Endothelial cell of umbilical vein (primary cell): ENCODE measurements around the gene CAPN8. TPM values are rescaled to one million over a fixed set of nuclear protein-coding genes. Genes with fewer than 3 reads are reported as not detected.

Source experiments
- BruUV-seq: library from RNA; stranded (reverse); fragments of 400-500 nt; replicated peaks from 2 replicates; lab custom pipeline; 2021; lab: Mats Ljungman, UMichigan
- CTCF ChIA-PET: fragments of 300-600, 350-600 bp; sonication (Branson Sonifier 250); formaldehyde crosslinking; loops from one replicate; lab custom pipeline; 2021; ENCODE audit warnings: antibody characterized with exemption, inconsistent platforms; lab: Charles Lee
- POLR2A ChIA-PET: fragments of 300-600, 350-600 bp; sonication (Branson Sonifier 250); formaldehyde crosslinking; loops from one replicate; lab custom pipeline; 2021; ENCODE audit warnings: antibody characterized with exemption, inconsistent platforms; lab: Charles Lee
- DNase-seq: peaks from one replicate; pipeline ENCODE4 v3.0.0-alpha.2; 2011; ENCODE audit warnings: low read depth, low spot score
- FAIRE-seq: peaks from 2 replicates; lab custom pipeline; 2011; peaks lifted over from hg19 to GRCh38; lab: Jason Lieb, UNC
- H2AFZ ChIP-seq: 2 replicates; pipeline ENCODE4 v1.6.0; 2012; ENCODE audit warnings: low read depth, low read length, control low read depth, inconsistent platforms
- H3K27ac ChIP-seq: 2 replicates; pipeline ENCODE4 v1.5.1; 2011; ENCODE audit warnings: low read depth, mild to moderate bottlenecking, control low read depth, low read length, moderate library complexity; ENCODE audit not compliant: insufficient read depth
- H3K27me3 ChIP-seq, 2 experiments: 2 replicates each; pipeline versions ENCODE4 v1.6.0 to v1.6.1; 2011; ENCODE audit warnings: low read length in 2 of 2, mixed read lengths in 1 of 2; ENCODE audit not compliant: control insufficient read depth in 2 of 2, insufficient read depth in 2 of 2
- H3K36me3 ChIP-seq, 2 experiments: 2 replicates in 1 of 2; 3 replicates in 1 of 2; pipeline ENCODE4 v1.5.1; 2011; ENCODE audit warnings: low read length in 2 of 2, mild to moderate bottlenecking in 1 of 2, moderate library complexity in 1 of 2; ENCODE audit not compliant: control insufficient read depth in 2 of 2, insufficient read depth in 2 of 2; ENCODE audit errors: extremely low read depth in 1 of 2
- H3K4me1 ChIP-seq: 3 replicates; pipeline ENCODE4 v1.5.1; 2011; ENCODE audit warnings: mild to moderate bottlenecking, low read length; ENCODE audit not compliant: control insufficient read depth, insufficient read depth; ENCODE audit errors: extremely low read depth
- H3K4me2 ChIP-seq: 2 replicates; pipeline ENCODE4 v1.6.1; 2011; ENCODE audit warnings: low read length, control low read depth, mixed read lengths; ENCODE audit not compliant: insufficient read depth
- H3K4me3 ChIP-seq, 3 experiments: fragments of 200-600 bp in 1 of 3; sonication (generic), shearing (Covaris generic) in 1 of 3; replicated peaks in 1 of 3; 2 replicates each; pipeline ENCODE4 v1.5.1; 2011 to 2016; ENCODE audit warnings: control low read depth in 3 of 3, low read length in 3 of 3, mild to moderate bottlenecking in 2 of 3, inconsistent platforms in 1 of 3, low read depth in 1 of 3, moderate library complexity in 1 of 3; ENCODE audit not compliant: insufficient read depth in 1 of 3
- H3K79me2 ChIP-seq: 2 replicates; pipeline ENCODE4 v1.6.0; 2012; ENCODE audit warnings: low read length, inconsistent platforms; ENCODE audit not compliant: control insufficient read depth, insufficient read depth
- H3K9ac ChIP-seq: replicated peaks from 2 replicates; pipeline ENCODE3; 2011; ENCODE audit warnings: low read length, control low read depth; ENCODE audit not compliant: insufficient read depth; ENCODE audit errors: extremely low read depth
- H3K9me1 ChIP-seq: replicated peaks from 3 replicates; pipeline ENCODE4 v1.6.0; 2011; ENCODE audit warnings: mild to moderate bottlenecking, low read length; ENCODE audit not compliant: control insufficient read depth, insufficient read depth; ENCODE audit errors: extremely low read depth
- H3K9me3 ChIP-seq: replicated peaks from 2 replicates; pipeline ENCODE4 v1.5.1; 2012; ENCODE audit warnings: low read length, inconsistent platforms; ENCODE audit not compliant: control insufficient read depth, insufficient read depth
- H4K20me1 ChIP-seq: replicated peaks from 2 replicates; pipeline ENCODE3; 2011; ENCODE audit warnings: mild to moderate bottlenecking, low read length; ENCODE audit not compliant: control insufficient read depth, insufficient read depth; ENCODE audit errors: extremely low read depth
- FOS ChIP-seq: IDR thresholded peaks from 2 replicates; pipeline ENCODE4 v1.6.1; 2011; ENCODE audit warnings: mild to moderate bottlenecking, low read length, moderate library complexity, borderline replicate concordance; ENCODE audit not compliant: insufficient read depth
- GATA2 ChIP-seq: IDR thresholded peaks from 2 replicates; pipeline ENCODE4 v1.7.0; 2011; ENCODE audit warnings: low read depth, mild to moderate bottlenecking, moderate library complexity, mixed read lengths, low read length; ENCODE audit not compliant: insufficient read length, insufficient read depth
- JUN ChIP-seq: IDR thresholded peaks from 2 replicates; pipeline ENCODE4 v1.6.1; 2011; ENCODE audit warnings: borderline replicate concordance, low read depth; ENCODE audit not compliant: insufficient read length, insufficient read depth
- MYC ChIP-seq: IDR thresholded peaks from one replicate; pipeline ENCODE4 v1.6.1; 2011; ENCODE audit warnings: mild to moderate bottlenecking, low read depth, low read length
- POLR2A ChIP-seq: IDR thresholded peaks from 2 replicates; pipeline ENCODE4 v1.6.1; 2012; ENCODE audit warnings: low read depth, mild to moderate bottlenecking, control low read depth, low read length
- POLR2AphosphoS5 ChIP-seq: IDR thresholded peaks from 2 replicates; pipeline ENCODE4 v1.6.1; 2012; ENCODE audit warnings: low read depth, mild to moderate bottlenecking, control low read depth, low read length, moderate library complexity; ENCODE audit not compliant: insufficient read depth
- dilution Hi-C: fragments of 300-500 bp; cut with MboI; formaldehyde crosslinking; loops from one replicate; pipeline ENCODE4 v1.15.0; 2019; ENCODE audit warnings: low sequenced_read_pairs; ENCODE audit not compliant: extremely low pct_ligation_motif_present
- intact Hi-C: fragments of 100-400 bp; cut with micrococcal nuclease; formaldehyde crosslinking; loops from one replicate; pipeline ENCODE4 v1.10.0; 2022
- polyA plus RNA-seq, 4 experiments: library from polyadenylated mRNA; depleted of rRNA in 3 of 4; stranded (reverse) in 3 of 4; unstranded in 1 of 4; fragments of >200 nt; gene quantifications; 2 replicates each; pipeline versions ENCODE4 v1.2.1 to v1.2.3, GENCODE V29; 2011 to 2012; ENCODE audit warnings: missing spikeins in 1 of 4
- total RNA-seq: library from RNA; stranded (reverse); gene quantifications from 2 replicates; pipeline ENCODE4 v1.2.3, GENCODE V29; 2021
- TF ChIP-seq, protein P1 (sequence below), 2 donors: IDR thresholded peaks; 1 replicate in 1 of 2; 2 replicates in 1 of 2; pipeline ENCODE4 v1.5.1; 2011; ENCODE audit warnings: low read length in 2 of 2, mild to moderate bottlenecking in 2 of 2, moderate library complexity in 2 of 2, control low read depth in 1 of 2, inconsistent platforms in 1 of 2, low read depth in 1 of 2; ENCODE audit not compliant: insufficient read depth in 1 of 2; ENCODE audit errors: extremely low read depth in 1 of 2
- TF ChIP-seq, protein P2 (sequence below): IDR thresholded peaks from 2 replicates; pipeline ENCODE4 v1.6.1; 2011; ENCODE audit not compliant: insufficient read depth, insufficient read length

CAPN8 gene
- total and polyA plus RNA-seq, 2 donors (not counting 3 experiments of a cell fraction or from before 2014, with no cell fraction given): not detected

DNA sequence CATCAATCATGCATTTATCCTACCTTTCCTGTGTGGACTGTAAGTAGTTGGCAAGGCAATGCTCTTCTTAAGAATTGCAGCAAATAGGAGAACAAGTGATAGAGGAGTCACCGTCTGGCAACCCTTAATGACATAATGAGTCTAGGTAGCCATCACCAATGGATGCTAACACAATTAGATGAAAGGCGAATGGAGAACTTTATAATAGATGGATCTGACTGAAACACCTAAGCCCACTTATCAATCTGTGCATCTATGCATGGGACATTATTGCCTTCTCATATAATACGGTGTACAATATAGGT, 18.9 kb upstream of the CAPN8 start:
- Histone ChIP-seq H3K9ac (no peak overlapping the region), H3K27me3 (peaks cover 9 to 24% of the 10 kb centered on the region in 2 experiments), H2AFZ (no peak overlapping the region), H3K79me2 (no peaks in the 10 kb centered on the region), H3K27ac (no peak overlapping the region), H3K4me1 (no peaks in the 10 kb centered on the region), H3K4me2 (no peak overlapping the region), H3K4me3 (no peak overlapping the region), H4K20me1 (no peaks in the 10 kb centered on the region), H3K9me1 (no peaks in the 10 kb centered on the region), H3K9me3 (no peaks in the 10 kb centered on the region), H3K36me3 (no peaks in the 10 kb centered on the region)
- BruUV-seq: no TSS peak
- dilution Hi-C loops (no loop called here), intact Hi-C loops (loop anchor here (1.0 to 5.0 kb wide), 5 partner anchors 153 to 946 kb away; no protein-coding TSS in a partner anchor)
- ChIA-PET POLR2A (interaction anchor here (0.6 kb wide), 1 partner anchor 17 kb away, joined by 4 read pairs; no protein-coding TSS in a partner anchor), CTCF (interaction anchor here (0.7 to 8.5 kb wide), 9 partner anchors 10 to 561 kb away, joined by 3 to 104 read pairs (median 4); no protein-coding TSS in a partner anchor)
- FAIRE-seq: no peak
- DNase-seq: no peak
- TF ChIP-seq, protein P1, sequence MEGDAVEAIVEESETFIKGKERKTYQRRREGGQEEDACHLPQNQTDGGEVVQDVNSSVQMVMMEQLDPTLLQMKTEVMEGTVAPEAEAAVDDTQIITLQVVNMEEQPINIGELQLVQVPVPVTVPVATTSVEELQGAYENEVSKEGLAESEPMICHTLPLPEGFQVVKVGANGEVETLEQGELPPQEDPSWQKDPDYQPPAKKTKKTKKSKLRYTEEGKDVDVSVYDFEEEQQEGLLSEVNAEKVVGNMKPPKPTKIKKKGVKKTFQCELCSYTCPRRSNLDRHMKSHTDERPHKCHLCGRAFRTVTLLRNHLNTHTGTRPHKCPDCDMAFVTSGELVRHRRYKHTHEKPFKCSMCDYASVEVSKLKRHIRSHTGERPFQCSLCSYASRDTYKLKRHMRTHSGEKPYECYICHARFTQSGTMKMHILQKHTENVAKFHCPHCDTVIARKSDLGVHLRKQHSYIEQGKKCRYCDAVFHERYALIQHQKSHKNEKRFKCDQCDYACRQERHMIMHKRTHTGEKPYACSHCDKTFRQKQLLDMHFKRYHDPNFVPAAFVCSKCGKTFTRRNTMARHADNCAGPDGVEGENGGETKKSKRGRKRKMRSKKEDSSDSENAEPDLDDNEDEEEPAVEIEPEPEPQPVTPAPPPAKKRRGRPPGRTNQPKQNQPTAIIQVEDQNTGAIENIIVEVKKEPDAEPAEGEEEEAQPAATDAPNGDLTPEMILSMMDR (IDR thresholded peaks at IDR 0.05; ENCODE audit: extremely low read depth in 1 of 2, insufficient read depth in 1 of 2, low read depth in 1 of 2, low read length in 2 of 2): no peak
- TF ChIP-seq POLR2AphosphoS5: no peak

DNA sequence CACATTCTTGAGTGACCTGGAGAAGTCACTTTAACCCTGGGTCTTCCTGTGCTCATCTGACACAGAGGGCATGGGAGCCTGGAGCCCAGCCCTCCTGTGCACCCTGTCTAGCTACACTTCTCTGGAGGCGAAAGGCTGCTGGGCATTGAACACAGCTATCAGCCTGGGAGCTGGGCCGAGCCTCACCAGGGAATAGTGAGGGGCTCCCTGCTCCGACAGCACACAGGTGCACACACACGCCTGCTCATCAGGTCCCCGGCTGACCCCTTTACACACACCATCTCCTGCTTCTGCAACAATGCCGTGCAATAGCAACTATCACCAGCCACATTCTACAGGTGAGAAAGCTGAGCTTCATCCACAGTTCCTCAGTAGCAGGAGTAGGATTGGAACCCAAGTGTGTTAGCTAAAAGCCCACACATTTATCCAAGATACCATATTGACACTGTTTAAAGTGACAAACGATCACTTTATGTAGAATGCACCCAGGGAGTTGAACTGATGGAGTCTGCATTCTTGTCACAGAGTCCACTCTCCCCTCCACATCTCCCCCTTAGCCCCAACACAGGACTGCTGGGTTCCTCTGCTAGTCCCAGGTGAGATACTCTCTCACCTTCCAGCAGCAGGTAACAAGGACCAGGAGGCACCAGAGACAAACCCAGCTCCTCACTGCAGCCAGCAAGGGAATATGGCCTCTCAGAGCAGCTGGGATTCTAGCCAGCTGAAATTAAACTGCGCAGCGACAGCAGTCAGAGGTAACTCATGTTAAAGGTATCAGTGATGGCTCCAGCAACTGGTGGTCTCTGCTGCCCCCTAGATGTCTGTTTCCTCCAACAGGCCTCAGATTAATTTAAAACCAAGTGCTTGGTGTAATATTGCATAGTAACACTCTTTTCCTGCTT, 18.3 kb upstream of the CAPN8 start:
- CTCF ChIA-PET: interaction anchor here (0.5 to 8.5 kb wide), 17 partner anchors 9 to 891 kb away, joined by 3 to 104 read pairs (median 5); partner anchors contain the start of gene TLR5
- Histone ChIP-seq H3K4me2 (no peak overlapping the region), H2AFZ (no peak overlapping the region), H3K4me3 (no peak overlapping the region), H4K20me1 (no peaks in the 10 kb centered on the region), H3K27ac (no peak overlapping the region), H3K9me1 (no peaks in the 10 kb centered on the region), H3K9me3 (no peaks in the 10 kb centered on the region), H3K79me2 (no peaks in the 10 kb centered on the region), H3K9ac (no peak overlapping the region), H3K4me1 (no peaks in the 10 kb centered on the region), H3K36me3 (no peaks in the 10 kb centered on the region), H3K27me3 (peaks cover 9 to 24% of the 10 kb centered on the region in 2 experiments)
- intact Hi-C loops (loop anchor here (1.0 to 5.0 kb wide), 5 partner anchors 153 to 946 kb away; no protein-coding TSS in a partner anchor), dilution Hi-C loops (no loop called here)
- DNase-seq (peak; percentile 55), FAIRE-seq (peak; percentile 84)
- POLR2A ChIA-PET: no interaction called here
- TF ChIP-seq GATA2: no peak
- TF ChIP-seq POLR2A: no peak
- TF ChIP-seq MYC: no peak
- no peak for TF ChIP-seq FOS
- TF ChIP-seq, protein P2, sequence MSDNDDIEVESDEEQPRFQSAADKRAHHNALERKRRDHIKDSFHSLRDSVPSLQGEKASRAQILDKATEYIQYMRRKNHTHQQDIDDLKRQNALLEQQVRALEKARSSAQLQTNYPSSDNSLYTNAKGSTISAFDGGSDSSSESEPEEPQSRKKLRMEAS: no peak
- TF ChIP-seq, protein P1 (IDR thresholded peaks at IDR 0.05; ENCODE audit: extremely low read depth in 1 of 2, insufficient read depth in 1 of 2, low read depth in 1 of 2, low read length in 2 of 2): peak; percentile 54 to 68
- no peak for TF ChIP-seq JUN
- BruUV-seq: no TSS peak
